Fibroblast of skin of left biceps (primary cell): Measurements from ENCODE around the gene KCNK3.
A peak's percentile ranks its signal among the peaks of the same experiment; 100 is the strongest.
"Not testable (repeated sequence)": the region's sequence is repeated elsewhere in the genome, so short reads cannot be mapped to it uniquely, and the experiment has no call there.

Experiments used
- DNase-seq, 2 experiments: peaks; one replicate each; pipeline ENCODE4 v3.0.0-alpha.2; 2013; ENCODE audit warnings: low read depth in 2 of 2

Gene KCNK3

DNA sequence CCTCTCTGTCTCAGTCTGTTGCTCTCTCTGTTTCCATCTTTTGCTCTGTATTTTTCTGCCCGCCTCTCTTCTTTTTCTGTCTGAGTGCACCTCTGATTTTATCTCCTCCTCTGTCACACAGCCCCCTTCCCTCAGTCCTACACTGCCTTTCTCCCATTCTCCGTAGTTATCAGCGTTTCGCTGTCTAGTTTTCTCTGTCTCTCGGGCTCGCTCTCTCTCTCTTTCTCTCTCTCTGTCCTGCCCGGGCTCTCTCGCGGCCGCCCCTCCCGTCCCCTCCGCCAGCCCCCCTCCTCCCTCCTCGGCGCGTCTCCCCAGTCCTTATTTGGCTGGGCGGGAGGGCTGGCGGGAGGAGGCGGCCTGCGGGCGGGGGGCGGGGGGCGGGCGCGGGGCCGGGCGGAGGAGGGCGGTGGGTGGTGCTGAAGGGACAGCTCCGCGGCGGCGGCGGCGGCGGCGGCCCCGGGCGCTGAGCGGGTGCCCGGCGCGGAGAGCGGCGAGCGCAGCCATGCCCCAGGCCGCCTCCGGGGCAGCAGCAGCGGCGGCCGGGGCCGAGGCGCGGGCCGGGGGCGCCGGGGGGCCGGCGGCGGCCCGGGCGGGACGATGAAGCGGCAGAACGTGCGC lies at the start of gene KCNK3:
Gene KCNK3 (plus strand): TSS at position 444 of the 618 bp plus-strand sequence. CDS start 154 bp downstream, at position 598.
- DNase-seq, result peak in 1 of 2 experiments; percentile 4

DNA sequence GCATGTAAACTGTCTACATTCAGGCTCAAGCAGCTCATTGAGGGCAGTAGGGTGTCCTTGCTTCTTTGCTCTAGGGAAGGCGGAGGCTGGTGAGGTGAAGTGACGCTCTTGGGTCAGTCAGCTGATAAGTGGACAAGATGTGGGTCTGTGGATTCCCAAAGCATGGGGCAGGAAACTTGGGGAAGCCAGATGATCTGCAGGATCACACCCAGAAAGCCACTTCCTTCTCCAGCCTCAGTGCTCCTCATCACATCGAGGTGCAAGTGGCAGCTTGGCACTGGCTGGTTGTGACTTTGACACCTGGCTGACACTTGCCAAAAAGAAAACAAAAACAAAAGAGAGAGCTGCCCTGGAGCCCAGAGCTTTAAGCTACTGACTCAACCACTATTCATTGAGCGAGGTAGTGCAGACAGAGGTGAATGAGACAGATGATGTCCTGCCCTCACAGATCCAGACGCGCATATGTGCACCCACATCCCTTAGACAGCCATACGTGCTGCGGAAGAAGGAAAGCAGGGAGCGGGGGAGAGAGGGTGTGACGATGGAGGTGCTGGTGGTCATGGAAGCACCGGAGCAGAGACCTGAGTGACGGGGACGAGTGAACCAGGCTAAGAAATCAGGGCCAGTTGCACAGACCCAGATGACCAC lies 48.2 kb upstream of the KCNK3 start:
- no peak for DNase-seq

DNA sequence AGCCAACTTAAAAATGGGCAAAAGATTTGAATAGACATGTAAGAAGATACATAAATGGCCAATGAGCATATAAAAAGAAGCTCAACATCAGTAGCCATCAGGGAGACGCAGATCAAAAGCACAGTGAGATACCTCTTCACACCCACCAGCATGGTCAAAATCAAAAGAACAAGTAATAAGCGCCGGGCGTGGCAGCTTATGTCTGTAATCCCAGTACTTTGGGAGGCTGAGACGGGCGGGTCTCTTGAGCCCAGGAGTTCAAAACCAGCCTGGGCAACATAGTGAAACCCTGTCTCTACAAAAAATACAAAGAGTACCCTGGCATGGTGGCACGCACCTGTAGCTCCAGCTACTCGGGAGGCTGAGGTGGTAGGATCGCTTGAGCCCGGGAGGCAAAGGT lies 46.8 kb upstream of the KCNK3 start:
- no peak for DNase-seq

DNA sequence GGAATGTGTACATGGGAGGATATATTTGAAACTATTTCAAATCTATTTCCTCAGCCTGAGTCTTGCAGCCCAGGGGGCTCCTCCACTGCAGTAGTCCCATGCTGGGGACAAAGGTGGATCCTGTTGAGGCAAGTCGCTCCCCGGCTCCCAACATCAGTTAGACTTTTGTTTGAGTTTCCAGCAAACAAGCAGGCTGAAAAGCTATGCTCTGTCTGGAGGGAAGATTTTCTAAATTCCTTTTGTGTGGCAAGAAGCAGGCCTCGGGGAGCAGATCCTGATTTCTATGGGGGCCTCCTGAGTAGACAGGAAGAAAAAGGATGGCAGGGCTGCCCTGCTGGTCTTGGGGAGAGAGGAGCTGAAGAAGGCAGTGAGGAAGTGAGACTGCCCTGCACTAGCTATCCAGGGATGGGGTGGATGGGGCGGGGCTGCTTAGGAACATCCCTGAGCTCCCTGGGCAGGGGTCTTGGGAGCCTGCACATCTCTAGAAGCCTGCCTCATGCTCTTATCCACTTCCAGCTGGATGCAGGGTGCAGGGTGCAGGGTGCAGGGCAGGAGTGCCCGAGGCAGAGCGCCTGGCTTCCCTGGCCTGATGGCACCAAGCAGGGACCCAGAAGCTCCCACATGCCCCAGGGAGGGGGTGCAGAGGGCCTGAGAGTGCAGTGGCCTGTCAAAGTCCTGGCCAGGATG lies 45.4 kb upstream of the KCNK3 start:
- DNase-seq, result no peak

DNA sequence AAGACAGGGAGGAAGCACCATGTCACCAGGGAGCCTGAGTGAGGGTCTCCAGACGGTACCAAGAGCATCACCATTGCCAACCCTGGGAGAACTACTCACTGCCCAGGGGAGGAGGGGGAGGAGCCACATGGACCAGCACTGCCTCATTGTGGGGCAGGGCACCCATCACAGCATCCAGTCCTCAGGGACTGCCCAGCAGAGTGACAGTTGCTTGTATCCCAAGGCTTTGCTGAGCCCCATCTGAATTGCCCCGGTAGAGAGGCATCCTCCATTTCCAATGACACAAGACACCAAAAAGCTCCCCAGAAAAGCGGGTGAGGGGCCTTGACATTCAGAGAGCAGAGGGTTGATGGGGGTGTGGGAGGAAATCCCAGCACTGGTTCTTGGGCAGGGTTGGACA lies 44.5 kb upstream of the KCNK3 start:
- DNase-seq, result no peak

DNA sequence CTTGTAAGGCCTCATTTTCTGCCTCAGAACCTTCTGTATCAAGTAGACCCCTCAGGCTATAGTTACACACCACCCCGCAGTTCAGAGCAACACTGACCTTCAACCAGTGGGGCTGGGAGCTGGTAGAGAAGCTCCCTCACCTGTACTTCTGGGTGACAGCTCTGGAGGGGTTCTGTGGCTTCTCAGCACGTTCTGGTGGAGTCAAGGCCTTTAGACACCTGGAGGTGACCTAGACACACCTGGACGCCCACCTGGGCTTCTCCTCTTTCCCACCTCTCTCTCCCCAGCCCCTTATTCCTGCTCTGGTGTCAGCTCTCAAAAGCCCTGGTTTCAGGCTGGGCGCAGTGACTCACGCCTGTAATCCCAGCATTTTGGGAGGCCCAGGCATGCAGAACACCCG lies 44.0 kb upstream of the KCNK3 start:
- DNase-seq, result no peak

DNA sequence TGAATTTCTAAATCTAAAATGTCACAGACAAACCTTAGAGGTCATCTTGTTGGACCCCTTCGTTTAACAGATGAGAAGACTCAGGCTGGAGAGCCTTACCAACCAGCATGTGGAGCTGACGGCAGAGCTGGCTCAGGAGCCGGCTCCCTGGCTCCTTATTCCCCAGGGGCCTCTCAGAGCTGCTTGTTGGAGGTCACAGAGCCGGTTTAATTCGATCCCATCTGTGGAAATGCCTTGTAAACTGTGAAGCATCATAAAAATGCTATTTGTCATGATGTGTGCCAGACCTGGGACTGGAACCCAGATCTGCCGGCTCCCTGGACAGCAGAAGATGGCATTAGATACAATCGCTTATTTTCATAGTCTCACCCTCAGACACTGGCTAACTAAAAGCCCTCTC lies 43.2 kb upstream of the KCNK3 start:
- no peak for DNase-seq

DNA sequence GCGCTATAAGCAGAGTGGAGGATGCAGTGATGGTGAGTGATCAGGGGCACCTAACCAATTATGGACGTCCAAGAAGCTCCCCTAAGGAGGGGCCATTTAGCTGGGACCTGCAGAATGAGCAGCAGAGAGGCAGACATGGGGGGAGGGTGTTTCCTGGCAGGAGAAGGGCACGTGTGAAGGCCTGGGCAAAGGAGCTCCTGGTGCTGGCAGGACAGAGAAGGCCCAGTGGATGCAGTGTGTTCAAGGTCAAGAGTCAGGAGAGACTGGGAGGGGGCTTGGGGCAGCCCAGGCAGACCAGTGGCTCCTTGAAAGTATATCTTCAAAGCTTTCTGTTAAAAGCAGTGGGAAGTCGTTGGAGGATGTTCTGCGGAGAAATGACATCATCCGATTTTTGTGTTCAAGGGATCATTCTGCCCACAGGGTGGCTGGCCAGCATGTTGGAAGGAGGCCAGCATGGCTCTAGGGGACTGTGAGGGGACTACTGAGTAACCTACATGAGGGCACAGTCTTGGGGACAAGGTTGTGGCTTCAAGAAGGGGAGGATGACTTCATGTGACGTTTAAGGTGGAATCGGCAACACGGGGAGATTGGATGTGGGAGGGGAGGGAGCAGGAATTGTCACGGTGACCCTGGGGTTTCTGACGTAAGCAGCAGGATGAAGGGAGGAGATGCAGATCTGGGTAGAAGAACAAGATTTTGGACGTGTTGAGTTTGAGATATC lies 42.4 kb upstream of the KCNK3 start:
- no peak for DNase-seq

DNA sequence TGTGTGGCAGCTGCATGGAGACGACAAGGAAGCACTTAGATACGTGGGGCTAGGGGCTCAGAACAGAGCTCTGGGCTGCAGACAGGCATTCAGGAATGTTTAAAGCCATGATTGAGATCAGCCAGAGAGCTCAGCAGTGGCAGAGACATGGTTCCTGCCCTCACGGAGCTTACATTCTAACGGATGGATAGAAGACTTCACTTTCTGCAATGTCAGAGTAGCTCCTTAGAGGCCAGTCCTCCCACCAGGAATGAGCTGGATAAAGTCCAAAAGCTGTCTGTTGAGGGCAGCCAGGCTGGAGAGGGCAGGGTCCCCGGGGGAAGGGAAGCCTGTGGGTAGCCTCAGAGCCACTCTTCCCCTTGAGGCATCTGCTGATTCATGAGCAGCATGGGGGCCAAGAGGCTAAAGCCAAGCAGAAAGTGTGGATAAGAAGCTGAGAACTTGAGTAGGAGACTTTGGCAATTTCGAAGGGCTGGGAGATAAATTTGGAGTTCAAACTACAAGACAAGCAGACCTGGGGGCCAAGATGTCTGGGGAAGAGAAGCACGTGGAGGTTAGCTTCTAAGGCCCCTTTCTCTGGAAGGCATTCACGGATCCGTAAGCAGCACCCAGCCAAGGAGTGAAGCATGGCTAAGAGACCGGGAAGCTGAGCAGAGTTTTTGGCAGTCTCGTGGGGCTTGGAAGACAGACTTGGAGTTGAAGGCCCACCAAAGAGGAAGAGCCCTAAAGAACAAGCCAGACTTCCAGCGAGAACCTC lies 41.6 kb upstream of the KCNK3 start:
- DNase-seq, result no peak

DNA sequence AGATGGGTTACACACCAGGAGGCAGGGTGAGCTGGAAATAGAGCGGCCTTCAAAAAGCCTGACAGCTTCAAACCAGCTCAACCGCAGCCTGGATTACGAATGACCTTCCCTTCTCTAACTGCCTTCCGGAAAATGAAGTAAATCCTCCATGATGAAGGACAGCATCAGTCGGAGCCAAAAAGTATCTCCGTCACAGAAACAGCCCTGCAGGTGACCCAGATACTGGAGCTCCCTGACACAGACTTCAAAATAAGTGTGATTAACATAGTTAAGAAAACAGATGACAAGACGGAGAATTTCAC lies 41.1 kb upstream of the KCNK3 start:
- DNase-seq, result no peak

DNA sequence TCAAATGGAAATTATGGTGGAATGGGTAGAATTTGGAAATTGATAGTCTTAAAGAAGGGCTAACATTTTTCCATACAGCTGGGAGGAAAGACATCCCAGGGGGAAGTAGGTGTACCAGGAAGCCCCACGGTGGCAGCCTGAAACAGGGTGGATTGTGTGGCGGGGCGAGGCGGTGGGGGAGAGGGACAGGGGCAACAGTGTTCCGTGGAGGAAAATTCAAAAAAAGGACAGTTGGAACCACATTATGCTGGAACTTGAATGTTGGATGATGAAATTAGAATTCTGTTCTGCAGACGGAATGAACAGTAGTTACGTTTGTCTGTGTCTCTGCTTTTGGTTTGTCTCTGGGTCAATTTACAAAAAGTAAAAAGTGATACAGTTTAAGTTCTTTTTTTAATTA lies 40.7 kb upstream of the KCNK3 start:
- DNase-seq, result no peak

DNA sequence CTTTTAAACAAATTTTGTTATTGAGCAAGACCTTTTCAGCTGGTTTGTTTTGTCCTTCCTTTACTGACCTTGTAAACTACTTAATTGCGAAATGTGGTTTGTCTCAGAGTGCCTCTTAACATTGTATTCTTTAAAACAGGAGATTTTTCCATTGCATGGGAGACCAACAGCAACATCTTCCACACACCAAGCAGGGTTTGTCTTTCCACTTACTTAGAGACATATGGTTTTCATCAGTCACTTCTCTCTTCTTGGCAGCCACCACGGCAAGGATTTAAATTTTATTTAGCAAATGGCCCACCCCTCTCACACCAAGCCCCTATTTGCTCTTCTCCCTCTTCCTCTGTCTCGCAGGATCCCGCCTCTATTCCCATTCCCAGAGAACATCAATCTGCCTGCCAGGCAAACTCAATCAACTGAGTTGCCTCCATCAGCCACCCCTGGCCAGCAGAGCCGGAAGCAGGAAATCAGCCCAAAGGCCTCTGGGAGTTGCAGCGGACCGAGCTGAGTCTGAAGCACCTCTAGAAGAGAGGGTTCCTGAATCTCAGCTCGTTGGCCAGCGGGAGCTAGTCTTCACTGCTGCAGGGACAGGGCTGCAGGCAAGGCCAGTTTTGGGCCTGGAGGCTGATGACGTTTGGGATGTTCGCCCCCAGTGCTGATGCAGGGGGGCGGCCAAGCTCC lies 40.0 kb upstream of the KCNK3 start:
- DNase-seq, result no peak

DNA sequence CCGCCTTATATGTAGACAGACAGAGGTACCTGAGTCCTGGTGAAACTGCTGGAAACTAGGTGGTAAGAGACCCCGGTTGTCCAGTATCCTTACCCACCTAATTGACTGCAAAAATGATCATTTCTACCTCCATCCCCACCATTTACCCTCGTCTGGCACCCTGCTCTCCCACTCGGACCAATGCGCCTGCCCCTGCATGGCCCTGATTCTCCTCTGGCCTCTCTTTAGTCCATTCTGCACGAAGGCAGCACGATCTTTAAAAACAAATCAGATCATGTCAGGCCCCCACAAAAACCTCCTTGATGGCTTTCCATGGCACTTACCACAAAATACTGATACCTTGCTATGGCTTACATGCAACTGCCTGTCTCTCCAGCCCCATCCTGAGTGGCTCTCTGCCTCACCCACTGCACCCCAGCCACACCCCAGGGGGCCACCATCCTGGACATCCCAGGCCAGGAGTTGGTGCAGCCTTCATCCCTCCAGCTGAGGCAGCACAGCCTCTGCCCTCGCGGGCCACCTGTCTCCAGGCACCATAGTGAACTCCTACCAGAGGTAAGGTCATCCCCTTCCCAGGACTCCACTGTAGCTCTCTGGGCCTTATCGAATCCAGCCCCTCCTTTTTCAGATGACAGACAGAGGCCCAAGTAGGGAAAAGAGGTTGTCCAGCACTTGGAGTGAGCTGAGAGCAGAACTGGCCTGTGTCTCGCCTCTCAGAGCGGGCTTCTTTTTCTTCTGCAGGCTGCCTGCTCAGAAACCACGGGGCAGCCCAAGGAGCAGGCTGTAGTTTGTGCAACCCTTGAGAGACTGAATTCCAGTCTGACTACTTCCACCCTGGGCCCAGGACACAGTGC lies 39.1 kb upstream of the KCNK3 start:
- DNase-seq, result no peak

DNA sequence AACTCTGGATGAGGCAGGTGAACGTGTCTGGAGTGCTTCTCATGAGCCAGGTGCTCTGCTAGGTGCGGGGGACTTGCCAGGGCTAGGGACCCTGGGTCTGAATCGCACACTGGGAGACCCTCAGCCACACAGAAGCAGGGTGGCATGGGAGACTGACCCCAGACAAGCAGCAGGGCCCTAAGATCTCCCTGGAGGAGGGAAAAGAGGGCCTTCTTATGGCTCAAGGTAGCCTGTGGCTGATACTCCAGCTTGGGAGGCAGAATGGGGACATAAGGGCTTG lies 38.5 kb upstream of the KCNK3 start:
- DNase-seq, result no peak

DNA sequence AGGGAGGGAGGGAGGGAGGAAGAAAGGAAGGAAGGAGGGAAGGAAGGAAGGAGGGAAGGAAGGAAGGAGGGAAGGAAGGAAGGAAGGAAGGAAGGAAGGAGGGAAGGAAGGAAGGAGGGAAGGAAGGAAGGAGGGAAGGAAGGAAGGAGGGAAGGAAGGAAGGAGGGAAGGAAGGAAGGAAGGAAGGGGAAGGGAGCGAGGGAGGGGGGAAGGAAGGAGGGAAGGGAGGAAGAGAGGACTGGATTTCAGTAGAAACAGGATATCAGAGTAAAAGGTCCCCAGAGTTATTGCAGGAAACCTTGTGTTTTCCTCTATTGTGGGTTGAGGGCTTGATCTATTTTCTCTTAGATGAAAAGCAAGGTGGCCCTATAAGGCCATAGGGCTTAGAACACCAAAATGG lies 37.4 kb upstream of the KCNK3 start:
- not testable (repeated sequence) for DNase-seq

DNA sequence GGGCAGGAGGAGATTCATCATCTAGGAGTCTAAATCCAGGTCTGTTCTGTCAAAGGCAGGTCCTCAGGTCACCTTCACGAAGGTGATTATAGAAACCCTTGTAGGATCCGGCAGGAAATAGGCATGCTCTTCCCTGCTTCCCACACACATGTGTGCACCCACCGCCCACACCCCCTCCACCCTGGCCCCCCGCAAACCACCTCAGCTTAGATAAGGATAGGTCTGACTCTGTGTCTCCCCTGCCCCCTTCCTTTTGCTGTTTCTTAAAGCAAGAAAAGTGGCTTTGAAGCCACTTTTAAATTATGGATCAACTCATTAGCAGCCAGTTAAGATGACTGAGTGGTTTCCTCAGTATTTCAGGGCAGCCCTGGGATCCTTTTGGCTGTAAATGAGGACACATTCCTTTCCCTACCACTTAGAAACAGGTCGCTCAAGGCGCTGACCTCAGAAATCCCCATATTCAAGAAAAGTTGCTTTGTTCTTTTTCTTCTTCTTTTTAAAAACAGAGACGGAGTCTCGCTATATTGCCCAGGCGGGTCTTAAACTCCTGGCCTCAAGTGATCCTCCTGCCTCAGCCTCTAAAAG lies 36.8 kb upstream of the KCNK3 start:
- no peak for DNase-seq

DNA sequence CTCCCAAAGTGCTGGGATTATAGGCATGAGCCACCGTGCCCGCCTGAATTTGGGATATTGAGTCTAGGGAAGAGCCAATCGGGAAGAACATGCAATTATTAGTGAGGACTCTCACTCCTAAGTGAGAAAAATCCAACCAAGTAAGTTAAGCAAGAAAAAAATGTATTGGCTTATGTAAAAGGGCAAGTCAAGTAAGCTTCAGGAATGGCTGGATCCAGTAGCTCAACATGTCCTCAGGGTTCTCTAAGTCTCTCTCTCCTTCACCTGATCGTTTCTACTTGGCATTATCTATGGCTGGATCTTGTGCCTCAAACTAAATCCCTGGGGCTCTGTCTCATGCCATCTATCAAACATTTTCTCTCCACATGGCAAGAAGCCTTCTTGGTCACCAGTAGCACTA lies 35.3 kb upstream of the KCNK3 start:
- no peak for DNase-seq

DNA sequence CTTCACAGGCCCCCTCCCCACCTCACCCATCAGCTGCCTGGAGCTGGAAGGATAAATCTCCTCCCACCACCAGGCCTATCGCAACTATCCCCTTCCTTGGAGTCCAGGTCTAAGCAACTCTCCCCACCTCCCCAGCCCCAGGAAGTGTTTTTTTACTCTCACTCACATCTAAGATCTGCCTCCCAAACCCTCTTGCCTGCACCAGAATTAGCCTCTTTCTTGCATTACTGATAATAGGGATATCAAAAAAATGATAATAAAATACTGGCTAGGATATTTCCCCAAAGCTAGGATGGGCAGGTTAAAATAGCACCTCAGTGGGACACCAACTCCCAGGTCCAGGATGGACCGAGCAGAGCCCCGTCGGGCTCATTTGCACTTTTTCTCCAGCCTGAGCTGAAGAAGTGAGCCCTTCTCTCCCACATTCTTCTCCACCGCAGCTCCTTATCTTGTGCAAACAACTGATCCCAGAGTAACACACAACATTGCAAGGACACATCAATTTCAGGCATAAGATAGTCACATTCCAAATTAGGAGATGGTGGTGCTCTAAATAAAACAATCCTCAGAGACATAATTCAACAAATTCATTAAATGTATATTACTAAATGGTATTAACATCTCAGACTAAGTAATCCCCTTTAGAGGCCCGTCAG lies 33.7 kb upstream of the KCNK3 start:
- DNase-seq, result no peak

DNA sequence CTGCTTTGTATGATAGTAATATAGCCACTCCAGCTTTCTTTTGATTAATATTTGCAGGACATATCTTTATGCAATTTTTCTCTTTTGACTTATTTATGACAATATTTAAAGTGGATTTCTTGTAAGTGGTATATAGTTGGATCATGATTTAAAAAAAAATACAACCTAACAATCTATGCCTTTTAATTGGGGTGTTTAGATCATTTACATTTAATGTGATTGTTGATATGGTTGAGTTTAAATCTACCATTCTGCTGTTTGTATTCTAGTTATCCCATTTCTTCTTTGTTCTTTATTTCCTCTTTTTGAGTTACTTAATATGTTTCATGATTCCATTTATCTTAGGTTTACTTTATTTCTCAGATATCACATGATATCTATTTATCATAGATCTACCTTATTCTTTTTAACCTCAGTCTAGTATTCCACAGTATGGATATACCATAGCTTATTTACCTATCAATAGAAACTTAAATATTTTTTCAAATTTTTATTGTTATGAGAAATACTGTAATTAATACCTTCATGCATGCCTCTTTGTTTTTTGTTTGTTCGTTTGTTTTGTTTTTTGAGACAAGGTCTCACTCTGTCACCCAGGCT lies 32.1 kb upstream of the KCNK3 start:
- no peak for DNase-seq
